GM15510 (cell line): ENCODE results near the gene RBM24.

Experiments
- POLR2A ChIP-seq: IDR thresholded peaks from 3 replicates; pipeline ENCODE4 v1.6.1; 2011; ENCODE audit warnings: borderline replicate concordance; ENCODE audit not compliant: insufficient read length; ENCODE audit errors: extremely low read depth

RBM24 gene

GRCh38 chr6:17280552-17281090 is 540 bp upstream of the RBM24 start:
- TF ChIP-seq POLR2A = no peak

GRCh38 chr6:17281497-17282481 is 628 bp downstream of the RBM24 start:
- no peak for TF ChIP-seq POLR2A

DNA sequence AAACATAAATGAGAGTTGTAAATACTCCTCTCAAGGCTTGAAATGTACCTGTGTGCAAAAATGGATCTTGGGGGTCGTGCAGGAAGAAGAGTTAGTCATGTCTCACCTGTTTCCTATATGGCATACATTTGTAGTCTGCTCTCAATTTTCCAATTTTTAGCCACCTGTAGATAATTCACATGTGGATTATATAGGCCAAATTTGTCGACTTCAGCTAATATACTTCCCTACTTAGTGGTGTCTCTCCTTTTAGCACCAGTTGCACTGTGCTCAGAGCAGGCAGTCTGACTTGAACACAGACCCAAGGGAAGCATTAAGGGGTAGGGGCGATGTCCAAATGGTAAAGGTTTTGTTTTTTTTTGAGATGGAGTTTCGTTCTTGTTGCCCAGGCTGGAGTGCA is 1.9 kb downstream of the RBM24 start:
- TF ChIP-seq POLR2A = no peak

- no peak for TF ChIP-seq POLR2A
Measured at GRCh38 chr6:17289630-17290061, 8.5 kb downstream of the RBM24 start.

DNA sequence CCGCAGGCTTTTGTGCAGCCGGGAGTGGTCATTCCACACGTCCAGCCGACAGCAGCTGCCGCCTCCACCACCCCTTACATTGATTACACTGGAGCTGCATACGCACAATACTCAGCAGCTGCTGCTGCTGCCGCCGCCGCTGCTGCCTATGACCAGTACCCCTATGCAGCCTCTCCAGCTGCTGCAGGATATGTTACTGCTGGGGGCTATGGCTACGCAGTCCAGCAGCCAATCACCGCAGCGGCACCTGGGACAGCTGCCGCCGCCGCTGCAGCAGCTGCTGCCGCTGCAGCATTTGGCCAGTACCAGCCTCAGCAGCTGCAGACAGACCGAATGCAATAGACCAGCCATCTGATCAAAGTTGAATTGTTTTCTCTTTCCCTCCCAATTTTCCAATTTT is 10.6 kb downstream of the RBM24 start:
- no peak for TF ChIP-seq POLR2A

GRCh38 chr6:17292600-17293133 is 11.5 kb downstream of the RBM24 start:
- TF ChIP-seq POLR2A = no peak

- no peak for TF ChIP-seq POLR2A
Measured at GRCh38 chr6:17293395-17293794, 12.2 kb downstream of the RBM24 start.

GRCh38 chr6:17297271-17298080 is 16.3 kb downstream of the RBM24 start:
- no peak for TF ChIP-seq POLR2A

DNA sequence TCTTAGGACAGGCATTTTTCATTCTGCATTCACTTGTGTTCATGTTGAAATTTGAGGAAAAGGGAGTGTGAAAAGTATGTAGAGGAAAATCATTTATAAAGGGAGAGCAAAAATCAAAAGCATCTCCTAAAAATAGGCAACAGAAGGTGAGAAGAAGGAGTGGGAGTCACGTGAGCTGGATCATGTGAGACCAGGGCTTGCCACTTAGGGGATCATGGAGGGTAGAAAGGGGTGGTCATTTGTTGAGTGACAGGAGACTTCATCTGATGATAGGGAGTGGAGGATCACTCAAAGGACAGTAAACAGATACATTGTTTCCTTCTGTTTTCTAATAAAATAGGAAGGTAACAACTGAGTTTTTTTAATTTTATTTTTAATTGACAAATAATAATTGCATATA is 17.1 kb downstream of the RBM24 start:
- TF ChIP-seq POLR2A = no peak

DNA sequence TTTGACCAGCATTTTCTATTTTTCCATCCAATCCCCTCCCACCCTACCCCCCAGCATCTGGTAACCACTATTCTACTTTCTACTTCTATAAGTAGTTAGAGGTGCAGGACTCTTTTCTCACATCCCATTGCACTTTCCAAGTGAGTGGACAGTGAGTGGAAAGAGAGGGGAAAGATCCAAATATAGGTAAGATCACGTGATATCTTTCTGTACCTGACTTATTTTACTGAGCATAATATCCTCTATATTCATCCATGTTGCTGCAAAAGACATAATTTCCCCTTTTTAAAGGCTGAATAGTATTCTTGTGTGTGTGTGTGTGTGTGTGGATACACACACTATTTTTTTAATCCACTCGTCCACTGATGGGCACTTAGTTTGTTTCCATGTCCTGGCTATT is 18.1 kb downstream of the RBM24 start:
- no peak for TF ChIP-seq POLR2A

GRCh38 chr6:17299750-17300149 is 18.6 kb downstream of the RBM24 start:
- no peak for TF ChIP-seq POLR2A

DNA sequence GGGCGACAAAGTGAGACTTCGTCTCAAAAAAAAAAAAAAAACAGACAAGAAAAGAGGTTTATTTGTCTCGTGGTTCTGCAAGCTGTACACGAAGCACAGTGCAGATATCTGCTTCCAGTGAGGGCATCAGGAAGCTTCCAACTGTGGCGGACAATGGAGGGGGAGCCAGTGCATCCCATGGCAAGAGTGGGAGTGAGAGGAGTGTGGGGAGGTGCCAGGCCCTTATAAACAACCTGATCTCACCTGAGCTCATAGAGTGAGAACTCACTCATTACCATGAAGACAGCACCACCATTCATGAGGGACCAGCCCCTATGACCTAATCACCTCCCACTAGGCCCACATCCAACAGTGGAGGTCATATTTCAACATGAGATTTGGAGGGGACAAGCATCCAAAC is 19.5 kb downstream of the RBM24 start:
- TF ChIP-seq POLR2A = no peak

GRCh38 chr6:17303444-17303843 is 22.3 kb downstream of the RBM24 start:
- no peak for TF ChIP-seq POLR2A

- no peak for TF ChIP-seq POLR2A
Measured at GRCh38 chr6:17305219-17306001, 24.2 kb downstream of the RBM24 start.
